ENCODE results near the gene CARMIL3. TPM values are rescaled to one million over a fixed set of nuclear protein-coding genes. Genes with fewer than 3 reads are reported as not detected.
A peak's percentile ranks its signal among the peaks of the same experiment; 100 is the strongest.

Gene CARMIL3
- total RNA-seq, 2 experiments from 2014 or later = 0.21 to 0.32 TPM

DNA sequence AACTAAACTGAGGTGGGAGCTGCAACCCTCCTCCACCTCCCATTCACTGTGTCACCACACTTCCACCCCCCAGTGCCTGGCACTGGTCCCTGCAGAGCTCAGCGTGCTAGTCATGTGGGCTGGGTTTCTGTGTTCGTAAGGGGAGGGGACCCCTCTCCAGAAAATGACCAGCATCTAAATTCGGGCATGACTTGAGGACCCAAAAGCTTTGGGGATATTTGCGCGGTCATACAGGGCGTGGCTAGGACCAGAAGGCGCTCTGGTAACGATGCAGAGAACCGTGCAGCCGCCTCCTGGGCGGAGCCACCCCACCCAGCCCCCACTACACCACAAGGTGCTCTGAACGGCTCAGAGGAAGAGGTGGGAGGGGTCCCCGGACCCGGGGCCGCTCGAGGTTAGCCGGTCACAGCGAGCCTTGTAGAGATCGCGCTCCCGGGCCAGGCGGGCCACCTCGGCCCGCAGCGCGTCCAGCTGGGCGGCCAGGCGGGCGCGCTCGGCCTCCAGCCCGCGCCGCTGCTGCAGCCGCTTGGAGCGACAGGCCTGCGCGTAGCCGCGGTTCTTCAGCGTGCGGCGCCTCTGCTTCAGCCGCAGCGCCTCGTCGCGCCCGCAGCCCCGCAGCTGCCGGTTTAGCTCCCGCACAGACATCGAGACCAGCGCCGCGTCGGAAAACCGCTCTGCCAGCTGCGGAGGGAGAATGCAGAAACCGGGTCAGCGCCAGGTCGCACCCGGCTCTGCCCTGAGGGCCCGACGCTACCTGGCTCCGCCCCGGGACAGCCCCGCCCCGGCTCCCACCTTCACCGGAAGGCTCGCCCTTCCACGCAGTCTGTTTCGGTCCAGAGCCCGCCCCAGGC, 29.3 kb downstream of the CARMIL3 start:
- peaks cover 24% of the 10 kb centered on the region for H3K4me1 ChIP-seq (ENCODE audit: insufficient read depth, low read length, poor library complexity, severe bottlenecking)
- intact Hi-C loops (cut with micrococcal nuclease; ENCODE audit: unreplicated experiment) = no loop called here
- peak overlapping the region; percentile 71 for H3K4me3 ChIP-seq (ENCODE audit: low read depth, low read length, poor library complexity, severe bottlenecking)
- TF ChIP-seq, protein P1, sequence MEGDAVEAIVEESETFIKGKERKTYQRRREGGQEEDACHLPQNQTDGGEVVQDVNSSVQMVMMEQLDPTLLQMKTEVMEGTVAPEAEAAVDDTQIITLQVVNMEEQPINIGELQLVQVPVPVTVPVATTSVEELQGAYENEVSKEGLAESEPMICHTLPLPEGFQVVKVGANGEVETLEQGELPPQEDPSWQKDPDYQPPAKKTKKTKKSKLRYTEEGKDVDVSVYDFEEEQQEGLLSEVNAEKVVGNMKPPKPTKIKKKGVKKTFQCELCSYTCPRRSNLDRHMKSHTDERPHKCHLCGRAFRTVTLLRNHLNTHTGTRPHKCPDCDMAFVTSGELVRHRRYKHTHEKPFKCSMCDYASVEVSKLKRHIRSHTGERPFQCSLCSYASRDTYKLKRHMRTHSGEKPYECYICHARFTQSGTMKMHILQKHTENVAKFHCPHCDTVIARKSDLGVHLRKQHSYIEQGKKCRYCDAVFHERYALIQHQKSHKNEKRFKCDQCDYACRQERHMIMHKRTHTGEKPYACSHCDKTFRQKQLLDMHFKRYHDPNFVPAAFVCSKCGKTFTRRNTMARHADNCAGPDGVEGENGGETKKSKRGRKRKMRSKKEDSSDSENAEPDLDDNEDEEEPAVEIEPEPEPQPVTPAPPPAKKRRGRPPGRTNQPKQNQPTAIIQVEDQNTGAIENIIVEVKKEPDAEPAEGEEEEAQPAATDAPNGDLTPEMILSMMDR (conservative IDR thresholded peaks at IDR 0.05; ENCODE audit: low read length) = no peak
- TF ChIP-seq EZH2phosphoT487 (IDR thresholded peaks at IDR 0.05; ENCODE audit: borderline replicate concordance, low read depth, low read length) = no peak
- POLR2A ChIA-PET = interaction anchor here (0.6 to 3.9 kb wide), 14 partner anchors 10 to 1054 kb away, joined by 3 to 40 read pairs (median 4); partner anchors contain the start of genes CPNE6, DCAF11, NRL and PCK2
- H3K79me2 ChIP-seq (ENCODE audit: insufficient read depth, low read depth, low read length) = no peaks in the 10 kb centered on the region
- CTCF ChIA-PET (ENCODE audit: unreplicated experiment) = interaction anchor here (0.6 to 1.7 kb wide), 3 partner anchors 14 to 369 kb away, joined by 3 to 6 read pairs (median 5); partner anchors contain the start of gene PCK2
- peak overlapping the region; percentile 39 for H3K27ac ChIP-seq (ENCODE audit: low read depth, low read length, poor library complexity, severe bottlenecking)
- peak overlapping the region; percentile 72 for H3K4me2 ChIP-seq (ENCODE audit: low read length)
- DNase-seq (ENCODE audit: low spot score) = peak; percentile 87
- H3K36me3 ChIP-seq (ENCODE audit: insufficient read depth, low read length) = no peaks in the 10 kb centered on the region
- no peaks in the 10 kb centered on the region for H3K9me3 ChIP-seq (ENCODE audit: low read length)
- H3K9me2 ChIP-seq (ENCODE audit: insufficient read depth, low read length) = no peaks in the 10 kb centered on the region
- no peaks in the 10 kb centered on the region for H4K20me1 ChIP-seq (ENCODE audit: insufficient read depth, low read length)
- H2AFZ ChIP-seq (ENCODE audit: low read length) = peak overlapping the region; percentile 77
- no TSS peak for BruUV-seq (replicated peaks)

- peaks cover 24% of the 10 kb centered on the region for H3K4me1 ChIP-seq (ENCODE audit: insufficient read depth, low read length, poor library complexity, severe bottlenecking)
- no peaks in the 10 kb centered on the region for H3K79me2 ChIP-seq (ENCODE audit: insufficient read depth, low read depth, low read length)
- peak overlapping the region; percentile 77; the same call in 1 of the 2 replicates for H2AFZ ChIP-seq (ENCODE audit: low read length)
- no TSS peak for BruUV-seq (replicated peaks)
- intact Hi-C loops (cut with micrococcal nuclease; ENCODE audit: unreplicated experiment) = no loop called here
- H3K9me2 ChIP-seq (ENCODE audit: insufficient read depth, low read length) = no peaks in the 10 kb centered on the region
- no peak overlapping the region for H3K27ac ChIP-seq (ENCODE audit: low read depth, low read length, poor library complexity, severe bottlenecking)
- no peaks in the 10 kb centered on the region for H3K9me3 ChIP-seq (ENCODE audit: low read length)
- ChIA-PET CTCF (ENCODE audit: unreplicated experiment) (interaction anchor here (0.6 to 1.7 kb wide), 2 partner anchors 27 to 370 kb away, joined by 3 to 6 read pairs; no protein-coding TSS in a partner anchor), POLR2A (interaction anchor here (0.6 to 3.9 kb wide), 7 partner anchors 12 to 1055 kb away, joined by 3 to 40 read pairs (median 4); partner anchors contain the start of genes DCAF11, NRL, PCK2 and TINF2)
- peak overlapping the region; percentile 71 for H3K4me3 ChIP-seq (ENCODE audit: low read depth, low read length, poor library complexity, severe bottlenecking)
- no peaks in the 10 kb centered on the region for H3K36me3 ChIP-seq (ENCODE audit: insufficient read depth, low read length)
- H4K20me1 ChIP-seq (ENCODE audit: insufficient read depth, low read length) = no peaks in the 10 kb centered on the region
- peak overlapping the region; percentile 72 for H3K4me2 ChIP-seq (ENCODE audit: low read length)
- DNase-seq (ENCODE audit: low spot score) = no peak
- no peak for TF ChIP-seq EZH2phosphoT487 (IDR thresholded peaks at IDR 0.05; ENCODE audit: borderline replicate concordance, low read depth, low read length)
- TF ChIP-seq, protein P1 (conservative IDR thresholded peaks at IDR 0.05; ENCODE audit: low read length) = no peak
These were observed 30.0 kb downstream of the CARMIL3 start for GRCh38 chr14:24081739-24082211.

Data from OCI-LY7 (cell line).